Breast epithelium (tissue), 4 donors: ENCODE data around the gene TSSK3. TPM values are rescaled to one million over a fixed set of nuclear protein-coding genes. Genes with fewer than 3 reads are reported as not detected.
A peak's percentile ranks its signal among the peaks of the same experiment; 100 is the strongest.

ENCODE experiments used
- DNase-seq, 2 donors: peaks; one replicate each; pipeline ENCODE4 v3.0.0-alpha.2; 2019; ENCODE audit warnings: low spot score in 2 of 2
- H3K27ac ChIP-seq, 2 donors: fragments of 200-600 bp; sonication (generic) in 1 of 2; one replicate each; pipeline ENCODE4 v1.5.1; 2016 to 2019; ENCODE audit warnings: mild to moderate bottlenecking in 1 of 2
- H3K27me3 ChIP-seq, 2 donors: fragments of 200-600 bp; sonication (generic) in 1 of 2; one replicate each; pipeline versions ENCODE4 v1.5.1 to v1.6.0; 2017 to 2019; ENCODE audit warnings: control low read depth in 1 of 2, mild to moderate bottlenecking in 1 of 2
- H3K36me3 ChIP-seq: fragments of 200-600 bp; one replicate; pipeline ENCODE4 v1.5.1; 2019
- H3K4me1 ChIP-seq, 2 donors: fragments of 200-600 bp; sonication (generic); one replicate each; pipeline ENCODE4 v1.5.1; 2016 to 2019; ENCODE audit warnings: control low read depth in 1 of 2
- H3K4me3 ChIP-seq, 3 donors: fragments of 200-600 bp; sonication (generic); 1 replicate in 2 of 3; 2 replicates in 1 of 3; pipeline ENCODE4 v1.5.1; 2016 to 2019; ENCODE audit warnings: mild to moderate bottlenecking in 3 of 3, moderate library complexity in 2 of 3
- H3K9me3 ChIP-seq, 2 donors: fragments of 200-600 bp; sonication (generic) in 1 of 2; one replicate each; pipeline ENCODE4 v1.5.1; 2016 to 2019; ENCODE audit warnings: control low read depth in 1 of 2
- POLR2A ChIP-seq: fragments of 450-650 bp; IDR thresholded peaks from one replicate; pipeline ENCODE4 v1.6.1; 2016; ENCODE audit warnings: antibody characterized with exemption, mild to moderate bottlenecking, moderate library complexity
- POLR2AphosphoS5 ChIP-seq, 3 donors: sonication (generic); formaldehyde crosslinking; IDR thresholded peaks; one replicate each; pipeline ENCODE4 v1.6.1; 2017; ENCODE audit warnings: antibody characterized with exemption in 3 of 3
- intact Hi-C: fragments of 100-400 bp; cut with DNase I; formaldehyde crosslinking; loops from one replicate; pipeline ENCODE4 v1.15.1; 2023; ENCODE audit warnings: low total_unique reads
- total RNA-seq, 3 donors: library from RNA; depleted of rRNA; stranded (reverse); fragments of >200 nt; gene quantifications; one replicate each; pipeline ENCODE4 v1.1.0, GENCODE V29; 2016
- TF ChIP-seq, protein P1 (sequence below), 3 donors: fragments of 450-650 bp; IDR thresholded peaks; one replicate each; pipeline ENCODE4 v1.5.1; 2016 to 2017; ENCODE audit warnings: antibody characterized with exemption in 3 of 3, mild to moderate bottlenecking in 3 of 3, moderate library complexity in 3 of 3

Gene TSSK3
- total RNA-seq, 3 donors from 2014 or later, result 1.4 to 3.9 (median 3.4) TPM

- TF ChIP-seq, protein P1, sequence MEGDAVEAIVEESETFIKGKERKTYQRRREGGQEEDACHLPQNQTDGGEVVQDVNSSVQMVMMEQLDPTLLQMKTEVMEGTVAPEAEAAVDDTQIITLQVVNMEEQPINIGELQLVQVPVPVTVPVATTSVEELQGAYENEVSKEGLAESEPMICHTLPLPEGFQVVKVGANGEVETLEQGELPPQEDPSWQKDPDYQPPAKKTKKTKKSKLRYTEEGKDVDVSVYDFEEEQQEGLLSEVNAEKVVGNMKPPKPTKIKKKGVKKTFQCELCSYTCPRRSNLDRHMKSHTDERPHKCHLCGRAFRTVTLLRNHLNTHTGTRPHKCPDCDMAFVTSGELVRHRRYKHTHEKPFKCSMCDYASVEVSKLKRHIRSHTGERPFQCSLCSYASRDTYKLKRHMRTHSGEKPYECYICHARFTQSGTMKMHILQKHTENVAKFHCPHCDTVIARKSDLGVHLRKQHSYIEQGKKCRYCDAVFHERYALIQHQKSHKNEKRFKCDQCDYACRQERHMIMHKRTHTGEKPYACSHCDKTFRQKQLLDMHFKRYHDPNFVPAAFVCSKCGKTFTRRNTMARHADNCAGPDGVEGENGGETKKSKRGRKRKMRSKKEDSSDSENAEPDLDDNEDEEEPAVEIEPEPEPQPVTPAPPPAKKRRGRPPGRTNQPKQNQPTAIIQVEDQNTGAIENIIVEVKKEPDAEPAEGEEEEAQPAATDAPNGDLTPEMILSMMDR (IDR thresholded peaks at IDR 0.05), result no peak
- TF ChIP-seq POLR2A (no peak), POLR2AphosphoS5 (IDR thresholded peaks at IDR 0.05) (no peak)
- Histone ChIP-seq H3K9me3 (no peaks in the 10 kb centered on the region), H3K27me3 (no peaks in the 10 kb centered on the region), H3K4me1 (no peaks in the 10 kb centered on the region), H3K36me3 (peaks cover 5% of the 10 kb centered on the region), H3K4me3 (no peak overlapping the region), H3K27ac (no peak overlapping the region)
- DNase-seq, result no peak
- intact Hi-C loops, result no loop called here
Measured at GRCh38 chr1:32327204-32327603, 35.1 kb upstream of the TSSK3 start.

GRCh38 chr1:32329931-32330466 lies 32.3 kb upstream of the TSSK3 start:
- no peak overlapping the region for H3K4me3 ChIP-seq
- TF ChIP-seq POLR2A (no peak), POLR2AphosphoS5 (IDR thresholded peaks at IDR 0.05) (no peak)
- TF ChIP-seq, protein P1 (IDR thresholded peaks at IDR 0.05), result no peak
- H3K36me3 ChIP-seq, result peaks cover 5% of the 10 kb centered on the region
- no peaks in the 10 kb centered on the region for H3K27me3 ChIP-seq
- no peak overlapping the region for H3K27ac ChIP-seq
- DNase-seq, result no peak
- peaks cover 0 to 14% of the 10 kb centered on the region in 2 donors for H3K4me1 ChIP-seq
- intact Hi-C loops, result no loop called here
- H3K9me3 ChIP-seq, result no peaks in the 10 kb centered on the region

DNA sequence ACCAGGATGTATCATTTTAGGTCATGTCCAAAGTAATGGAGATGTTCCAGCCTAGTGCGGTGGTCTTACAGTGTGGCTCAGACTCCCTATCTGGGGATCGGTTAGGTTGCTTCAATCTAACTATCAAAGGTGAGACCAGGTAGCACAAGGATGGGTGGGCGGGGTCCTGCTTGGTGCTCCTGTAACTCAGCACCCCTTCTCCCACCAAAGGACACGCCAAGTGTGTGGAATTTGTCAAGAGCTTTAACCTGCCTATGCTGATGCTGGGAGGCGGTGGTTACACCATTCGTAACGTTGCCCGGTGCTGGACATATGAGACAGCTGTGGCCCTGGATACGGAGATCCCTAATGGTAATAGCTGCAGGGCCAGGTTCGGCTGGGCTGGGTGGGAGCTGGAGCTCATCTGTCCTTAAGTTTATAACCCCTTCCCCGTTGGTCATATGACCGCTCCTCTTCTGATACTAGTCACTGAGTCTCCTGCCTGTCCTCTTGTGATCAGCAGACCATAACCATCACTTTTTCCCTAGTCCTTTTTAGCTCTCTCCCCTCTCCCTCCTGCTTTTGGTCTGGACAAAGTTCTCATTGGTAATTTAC lies 31.7 kb upstream of the TSSK3 start:
- Histone ChIP-seq H3K36me3 (peaks cover 5% of the 10 kb centered on the region), H3K27me3 (no peaks in the 10 kb centered on the region), H3K4me3 (no peak overlapping the region), H3K4me1 (peaks cover 0 to 14% of the 10 kb centered on the region in 2 donors), H3K27ac (peak overlapping the region in 1 of 2 donors; percentile 62), H3K9me3 (no peaks in the 10 kb centered on the region)
- no peak for DNase-seq
- TF ChIP-seq POLR2AphosphoS5 (IDR thresholded peaks at IDR 0.05) (no peak), POLR2A (no peak)
- TF ChIP-seq, protein P1 (IDR thresholded peaks at IDR 0.05), result no peak
- intact Hi-C loops, result no loop called here

DNA sequence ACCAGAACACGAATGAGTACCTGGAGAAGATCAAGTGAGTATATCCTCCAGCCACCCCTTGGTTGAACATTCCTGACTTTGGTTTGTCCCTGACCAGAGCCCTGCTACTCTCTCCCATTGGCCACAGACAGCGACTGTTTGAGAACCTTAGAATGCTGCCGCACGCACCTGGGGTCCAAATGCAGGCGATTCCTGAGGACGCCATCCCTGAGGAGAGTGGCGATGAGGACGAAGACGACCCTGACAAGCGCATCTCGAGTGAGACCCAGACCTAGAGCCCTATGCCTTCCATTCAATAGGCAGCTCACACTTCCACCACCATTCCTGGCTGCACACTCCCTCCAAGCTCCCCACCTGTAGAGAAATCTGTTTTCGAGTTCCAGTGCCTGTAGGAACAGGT lies 30.8 kb upstream of the TSSK3 start:
- TF ChIP-seq, protein P1 (IDR thresholded peaks at IDR 0.05), result no peak
- TF ChIP-seq POLR2A (no peak), POLR2AphosphoS5 (IDR thresholded peaks at IDR 0.05) (no peak)
- no peak for DNase-seq

GRCh38 chr1:32332290-32333079 lies 29.9 kb upstream of the TSSK3 start:
- Histone ChIP-seq H3K4me3 (peak overlapping the region in 1 of 3 donors; percentile 19), H3K36me3 (peaks cover 5% of the 10 kb centered on the region), H3K27ac (peak overlapping the region; percentile 62 to 86), H3K27me3 (no peaks in the 10 kb centered on the region), H3K4me1 (peaks cover 17 to 25% of the 10 kb centered on the region in 2 donors), H3K9me3 (no peaks in the 10 kb centered on the region)
- no peak for DNase-seq
- intact Hi-C loops, result no loop called here
- TF ChIP-seq POLR2AphosphoS5 (IDR thresholded peaks at IDR 0.05) (peak in 1 of 3 donors; percentile 39), POLR2A (no peak)
- TF ChIP-seq, protein P1 (IDR thresholded peaks at IDR 0.05), result no peak

More for the DNA sequence above, 30.8 kb upstream of the TSSK3 start:
- Histone ChIP-seq H3K27ac (peak overlapping the region; percentile 62 to 86), H3K9me3 (no peaks in the 10 kb centered on the region), H3K27me3 (no peaks in the 10 kb centered on the region), H3K36me3 (peaks cover 5% of the 10 kb centered on the region), H3K4me3 (no peak overlapping the region), H3K4me1 (peaks cover 7 to 16% of the 10 kb centered on the region in 2 donors)
- intact Hi-C loops, result no loop called here
